ENCODE measurements around the gene NPEPL1.

NPEPL1 gene

DNA sequence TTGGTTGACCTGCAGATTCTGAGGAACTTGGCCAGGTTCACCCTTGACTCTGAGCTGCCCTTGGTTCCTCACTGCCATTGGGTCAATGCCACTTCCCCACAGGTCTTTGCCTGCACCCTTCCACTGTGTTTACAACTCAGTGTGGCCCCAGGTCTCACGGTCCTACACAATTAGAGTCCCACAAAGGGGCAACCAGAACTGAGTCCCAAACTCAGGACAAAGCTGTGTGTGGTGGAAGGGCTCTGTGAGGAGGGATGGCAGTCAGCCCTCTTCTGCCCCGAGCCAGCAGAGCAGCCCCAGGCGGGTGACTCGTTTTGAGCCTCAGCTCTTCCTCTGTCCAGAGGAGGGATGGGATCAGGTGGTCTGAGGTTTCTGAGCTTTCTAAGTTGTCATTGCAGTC is 69.5 kb downstream of the NPEPL1 start:
- no peak for DNase-seq (ENCODE audit: low spot score)

DNA sequence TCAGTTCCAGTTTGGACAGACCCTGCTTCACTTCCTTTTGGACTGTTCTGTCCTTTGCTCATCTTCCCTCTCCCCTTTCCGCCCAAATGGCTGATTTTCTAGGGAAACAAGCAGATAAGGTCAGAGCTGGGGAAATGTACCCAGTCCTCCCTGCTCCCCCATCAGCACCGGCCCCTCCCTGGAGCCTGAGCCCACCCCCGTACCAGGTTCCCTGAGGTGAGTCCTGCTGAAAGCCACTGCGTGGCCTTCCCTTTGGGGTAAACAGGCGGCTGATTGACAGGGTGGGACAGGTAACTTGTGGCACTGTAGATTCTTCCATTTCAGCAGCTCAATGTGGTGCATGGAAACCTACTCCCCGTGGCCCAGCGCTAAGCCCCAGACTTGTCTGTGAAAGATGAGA is 70.5 kb downstream of the NPEPL1 start:
- DNase-seq (ENCODE audit: low spot score) = no peak

Measured in activated CD4-positive, alpha-beta T cell treated with anti-CD3 and anti-CD28 coated beads, Interleukin-2, Interleukin-4, amounts not matched to agents 100 ng/mL and 50 ng/mL, durations not matched to agents 16 hours and 8 hours (primary cell).